Pulmonary artery endothelial cell (primary cell): ENCODE data around the gene LMO4. TPM values are rescaled to one million over a fixed set of nuclear protein-coding genes. Genes with fewer than 3 reads are reported as not detected.

Experiments used
- DNase-seq: peaks from one replicate; pipeline ENCODE4 v3.0.0-alpha.2; 2011; ENCODE audit warnings: low read depth, low spot score
- total RNA-seq: library from RNA; depleted of rRNA; stranded (reverse); fragments of >200 nt; gene quantifications from 2 replicates; pipeline ENCODE4 v1.2.3, GENCODE V29; 2014

Gene LMO4
- total RNA-seq, 1 donor from 2014 or later: 26.6 TPM

- DNase-seq: no peak
Measured at GRCh38 chr1:87327376-87328271, 1.1 kb upstream of the LMO4 start.

GRCh38 chr1:87329051-87329525, 408 bp downstream of the LMO4 start:
- no peak for DNase-seq

- no peak for DNase-seq
Measured at GRCh38 chr1:87329526-87330056, 911 bp downstream of the LMO4 start.

- DNase-seq: no peak
Measured at GRCh38 chr1:87330057-87330884, 1.6 kb downstream of the LMO4 start.

- DNase-seq: no peak
Measured at GRCh38 chr1:87330885-87331364, 2.2 kb downstream of the LMO4 start.

GRCh38 chr1:87331365-87332241, 2.9 kb downstream of the LMO4 start:
- DNase-seq: no peak

GRCh38 chr1:87333692-87334347, 5.1 kb downstream of the LMO4 start:
- DNase-seq: no peak

GRCh38 chr1:87334351-87335174, 5.9 kb downstream of the LMO4 start:
- DNase-seq: no peak

GRCh38 chr1:87335175-87335884, 6.7 kb downstream of the LMO4 start:
- no peak for DNase-seq

GRCh38 chr1:87336623-87337067, 8.0 kb downstream of the LMO4 start:
- DNase-seq: no peak

- no peak for DNase-seq
Measured at GRCh38 chr1:87337606-87338005, 8.9 kb downstream of the LMO4 start.

GRCh38 chr1:87338566-87338965, 9.9 kb downstream of the LMO4 start:
- no peak for DNase-seq

GRCh38 chr1:87344231-87344630, 15.6 kb downstream of the LMO4 start:
- DNase-seq: no peak

GRCh38 chr1:87346130-87346814, 17.6 kb downstream of the LMO4 start:
- no peak for DNase-seq

GRCh38 chr1:87348341-87349019, 19.8 kb downstream of the LMO4 start:
- no peak for DNase-seq

- DNase-seq: no peak
Measured at GRCh38 chr1:87349036-87349435, 20.4 kb downstream of the LMO4 start.

- DNase-seq: no peak
Measured at GRCh38 chr1:87355894-87356293, 27.2 kb downstream of the LMO4 start.

GRCh38 chr1:87356591-87356990, 27.9 kb downstream of the LMO4 start:
- no peak for DNase-seq
